Progenitor cell of endocrine pancreas (in vitro differentiated cells): ENCODE results near the gene CXCR5. TPM values are rescaled to one million over a fixed set of nuclear protein-coding genes. Genes with fewer than 3 reads are reported as not detected.

Experiments used
- DNase-seq: peaks from one replicate; pipeline ENCODE4 v3.0.0; 2021; ENCODE audit warnings: low spot score; ENCODE audit not compliant: unreplicated experiment
- H3K27ac Mint-ChIP-seq: 2 replicates; pipeline ENCODE4 v1.8.0; 2021; ENCODE audit warnings: mild to moderate bottlenecking, moderate library complexity, mixed read lengths
- H3K27me3 Mint-ChIP-seq: 2 replicates; pipeline ENCODE4 v1.8.0; 2021; ENCODE audit warnings: mixed read lengths
- H3K36me3 Mint-ChIP-seq: 2 replicates; pipeline ENCODE4 v1.8.0; 2022; ENCODE audit warnings: mixed read lengths; ENCODE audit not compliant: insufficient read depth
- H3K4me1 Mint-ChIP-seq: 2 replicates; pipeline ENCODE4 v1.8.0; 2021; ENCODE audit warnings: low read depth, mixed read lengths
- H3K4me3 Mint-ChIP-seq: 2 replicates; pipeline ENCODE4 v1.8.0; 2021; ENCODE audit warnings: low read depth, mild to moderate bottlenecking, moderate library complexity, mixed read lengths
- H3K9me3 Mint-ChIP-seq: 2 replicates; pipeline ENCODE4 v1.8.0; 2021; ENCODE audit warnings: low read depth, mixed read lengths
- CTCF ChIP-seq: fragments of 200-600 bp; sonication (generic); IDR thresholded peaks from one replicate; pipeline ENCODE4 v1.5.0; 2021; ENCODE audit warnings: antibody characterized with exemption, mild to moderate bottlenecking; ENCODE audit not compliant: unreplicated experiment
- microRNA-seq: library from miRNA; unstranded; fragments of <30 nt; microRNA quantifications from one replicate; pipeline ENCODE4 v1.1.0, GENCODE V29; 2020; ENCODE audit warnings: borderline number of aligned reads; ENCODE audit not compliant: unreplicated experiment
- total RNA-seq: library from RNA; stranded (reverse); gene quantifications from 2 replicates; pipeline ENCODE4 v1.2.1, GENCODE V29; 2021

CXCR5 gene
- total RNA-seq, 1 donor from 2014 or later = not detected

DNA sequence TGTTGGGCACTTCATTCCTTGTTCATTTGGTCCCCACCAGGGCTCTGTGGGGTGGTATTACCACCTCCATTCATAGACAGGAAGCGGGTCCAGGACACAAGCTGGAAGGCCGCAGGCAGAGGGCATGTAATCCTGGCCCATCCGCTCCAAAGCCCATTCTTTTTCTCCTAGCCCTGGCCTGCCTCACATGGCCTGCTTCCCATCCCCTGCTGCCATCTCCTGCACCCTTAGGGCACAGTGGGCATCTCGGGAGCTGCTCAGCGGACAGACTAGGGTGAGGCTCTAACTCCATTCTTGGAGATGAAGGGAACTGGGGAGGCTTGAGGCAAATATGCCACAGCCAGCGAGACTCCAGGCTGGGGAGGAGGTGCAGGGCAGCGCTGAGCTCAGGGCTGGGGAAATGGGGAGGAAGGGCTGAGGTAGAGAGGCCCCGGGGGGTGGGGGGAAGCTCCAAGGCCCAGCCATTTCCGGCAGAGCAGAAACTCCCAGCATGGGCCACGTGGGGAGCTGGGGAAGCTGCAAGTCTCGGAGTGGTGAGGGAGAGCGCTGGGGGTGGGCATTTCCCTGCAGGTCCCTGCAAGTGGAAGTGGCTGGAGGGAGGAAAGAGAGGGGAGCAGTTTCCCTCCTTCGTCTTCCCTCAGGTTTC lies 56.4 kb downstream of the CXCR5 start:
- H3K4me1 Mint-ChIP-seq = no peaks in the 10 kb centered on the region
- H3K9me3 Mint-ChIP-seq = no peaks in the 10 kb centered on the region
- H3K36me3 Mint-ChIP-seq = no peaks in the 10 kb centered on the region
- no peak for TF ChIP-seq CTCF
- no peak for DNase-seq
- H3K27me3 Mint-ChIP-seq = peaks cover 31% of the 10 kb centered on the region
- H3K4me3 Mint-ChIP-seq = no peak overlapping the region
- H3K27ac Mint-ChIP-seq = no peak overlapping the region

DNA sequence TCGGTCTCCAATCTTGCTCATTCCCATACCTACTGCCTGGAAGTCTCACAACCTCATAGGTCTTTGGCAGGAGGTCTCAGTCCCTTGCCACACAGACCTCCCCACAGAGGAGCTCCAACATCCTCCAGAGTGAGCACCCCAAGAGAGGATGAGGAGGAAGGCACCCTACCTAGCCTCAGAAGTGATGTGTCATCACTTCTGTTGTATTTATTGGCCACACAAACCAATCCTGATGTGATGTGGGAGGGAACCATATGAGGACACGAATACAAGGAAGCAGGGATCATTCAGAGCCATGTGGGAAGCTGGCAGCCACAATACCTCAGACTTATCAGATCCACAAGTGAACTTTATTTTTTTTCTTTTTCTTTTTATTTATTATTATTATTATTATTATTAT lies 63.4 kb downstream of the CXCR5 start:
- Mint-ChIP-seq H3K27ac (no peak overlapping the region), H3K9me3 (no peaks in the 10 kb centered on the region), H3K4me1 (no peaks in the 10 kb centered on the region), H3K36me3 (no peaks in the 10 kb centered on the region), H3K27me3 (peaks cover 37% of the 10 kb centered on the region), H3K4me3 (no peak overlapping the region)
- no peak for DNase-seq
- TF ChIP-seq CTCF = no peak

Small RNA genes lying within 50 kb of the gene (microRNA-seq; reads per million reads assigned to microRNA genes)
- not detected for gene MIR4492

Other genes with a start within 250 kb of the CXCR5 start
- gene TREH, start 204.2 kb upstream of the CXCR5 start, total RNA-seq = not detected in 2 replicates
- gene DDX6, start 92.7 kb upstream of the CXCR5 start, total RNA-seq = 181 and 188 TPM in 2 replicates
- 26.4 and 30.3 TPM in 2 replicates for gene BCL9L, start 42.0 kb downstream of the CXCR5 start, total RNA-seq
- gene UPK2, start 72.4 kb downstream of the CXCR5 start, total RNA-seq = 0.41 TPM in 1 of 2 replicates, not detected in the other
- not detected in 2 replicates for gene FOXR1, start 87.9 kb downstream of the CXCR5 start, total RNA-seq
- 56.5 and 66.6 TPM in 2 replicates for gene CENATAC, start 114.2 kb downstream of the CXCR5 start, total RNA-seq
- gene RPS25, start 134.5 kb downstream of the CXCR5 start, total RNA-seq = 1,089 and 1,112 TPM in 2 replicates
- gene TRAPPC4, start 134.9 kb downstream of the CXCR5 start, total RNA-seq = 60.3 and 60.7 TPM in 2 replicates
- gene SLC37A4, start 147.0 kb downstream of the CXCR5 start, total RNA-seq = 52.7 and 53.4 TPM in 2 replicates
- 196 and 199 TPM in 2 replicates for gene HYOU1, start 173.3 kb downstream of the CXCR5 start, total RNA-seq
- gene VPS11, start 183.9 kb downstream of the CXCR5 start, total RNA-seq = 36.3 and 37.2 TPM in 2 replicates
- 39.0 and 39.8 TPM in 2 replicates for gene HMBS, start 201.0 kb downstream of the CXCR5 start, total RNA-seq
- 53.4 and 60.8 TPM in 2 replicates for gene DPAGT1, start 218.0 kb downstream of the CXCR5 start, total RNA-seq
- 7.2 and 7.3 TPM in 2 replicates for gene C2CD2L, start 223.5 kb downstream of the CXCR5 start, total RNA-seq
- gene HINFP, start 237.7 kb downstream of the CXCR5 start, total RNA-seq = 48.7 and 52.2 TPM in 2 replicates